GM12878 (cell line): Measurements from ENCODE around the gene ZCCHC3. TPM values are rescaled to one million over a fixed set of nuclear protein-coding genes. Genes with fewer than 3 reads are reported as not detected.

Experiments used
- ATAC-seq: fragments of 200-7000 bp; cut with Tn5 transposase; 3 replicates; pipeline ENCODE4 v1.9.1; 2020; ENCODE audit warnings: mild to moderate bottlenecking, moderate library complexity
- BruUV-seq: library from RNA; stranded (reverse); fragments of 400-500 nt; replicated peaks from 2 replicates; lab custom pipeline; 2021; lab: Mats Ljungman, UMichigan
- CTCF ChIA-PET: fragments of 300-600 bp; sonication (Branson Sonifier 250); formaldehyde crosslinking; extraction: SDS; loops from one replicate; lab custom pipeline; 2021; ENCODE audit warnings: inconsistent platforms; lab: Yijun Ruan, JAX
- POLR2A ChIA-PET: fragments of 350-600 bp; formaldehyde crosslinking; extraction: SDS; loops from one replicate; lab custom pipeline; 2021; ENCODE audit warnings: inconsistent platforms; lab: Charles Lee
- RAD21 ChIA-PET: fragments of 300-600 bp; sonication (Branson Sonifier 250); formaldehyde crosslinking; loops from one replicate; lab custom pipeline; 2023; ENCODE audit warnings: antibody characterized with exemption; ENCODE audit not compliant: unreplicated experiment; lab: Charles Lee
- SMC1A ChIA-PET: fragments of 300-600 bp; sonication (Branson Sonifier 250); formaldehyde crosslinking; loops from one replicate; lab custom pipeline; 2023; ENCODE audit not compliant: unreplicated experiment, uncharacterized antibody; lab: Charles Lee
- DNase-seq: peaks from one replicate; pipeline ENCODE4 v3.0.0-alpha.2; 2011; ENCODE audit warnings: low read depth, low spot score
- FAIRE-seq: peaks from 3 replicates; lab custom pipeline; 2011; peaks lifted over from hg19 to GRCh38; lab: Jason Lieb, UNC
- H2AFZ ChIP-seq: 2 replicates; pipeline ENCODE4 v1.6.0; 2011; ENCODE audit warnings: low read depth, low read length, control low read depth; ENCODE audit not compliant: control insufficient read depth
- H3K27ac ChIP-seq: 2 replicates; pipeline ENCODE4 v1.5.1; 2011; ENCODE audit warnings: control low read depth; ENCODE audit not compliant: control insufficient read depth, insufficient read depth
- H3K27me3 ChIP-seq, 2 experiments: replicated peaks in 1 of 2; 2 replicates each; pipeline versions ENCODE4 v1.6.0 to v1.6.1; 2011; ENCODE audit warnings: low read length in 1 of 2; ENCODE audit not compliant: control insufficient read depth in 2 of 2, insufficient read depth in 2 of 2
- H3K36me3 ChIP-seq, 2 experiments: 2 replicates each; pipeline ENCODE4 v1.5.1; 2011; ENCODE audit warnings: low read length in 1 of 2; ENCODE audit not compliant: control insufficient read depth in 2 of 2, insufficient read depth in 2 of 2
- H3K4me1 ChIP-seq: 2 replicates; pipeline ENCODE4 v1.6.1; 2011; ENCODE audit warnings: mild to moderate bottlenecking, low read length, moderate library complexity, mixed read lengths; ENCODE audit not compliant: control insufficient read depth, insufficient read depth
- H3K4me2 ChIP-seq: 2 replicates; pipeline ENCODE4 v1.6.0; 2011; ENCODE audit warnings: control low read depth; ENCODE audit not compliant: control insufficient read depth, insufficient read depth
- H3K4me3 ChIP-seq: fragments of 200-600 bp; sonication (generic); 2 replicates; pipeline ENCODE4 v1.5.1; 2016
- H3K79me2 ChIP-seq: 2 replicates; pipeline ENCODE4 v1.6.0; 2011; ENCODE audit warnings: low read length; ENCODE audit not compliant: control insufficient read depth, insufficient read depth
- H3K9ac ChIP-seq: 2 replicates; pipeline ENCODE4 v1.8.0; 2011; ENCODE audit warnings: low read length, control low read depth, mixed read lengths; ENCODE audit not compliant: control insufficient read depth, insufficient read depth
- H3K9me3 ChIP-seq: replicated peaks from 3 replicates; pipeline ENCODE4 v1.5.1; 2011; ENCODE audit warnings: mild to moderate bottlenecking, low read length; ENCODE audit not compliant: control insufficient read depth, insufficient read depth
- H4K20me1 ChIP-seq: 2 replicates; pipeline ENCODE4 v1.6.0; 2011; ENCODE audit not compliant: control insufficient read depth, insufficient read depth
- ASH2L ChIP-seq: fragments of 300-600, 200-600 bp; sonication (generic); IDR thresholded peaks from 2 replicates; pipeline ENCODE4 v1.6.1; 2017; ENCODE audit warnings: low read depth, mild to moderate bottlenecking, borderline replicate concordance
- ATF7 ChIP-seq: fragments of 450-650 bp; IDR thresholded peaks from 2 replicates; pipeline ENCODE4 v1.6.1; 2016; ENCODE audit warnings: low read depth, mild to moderate bottlenecking
- BACH1 ChIP-seq: fragments of 450-650 bp; IDR thresholded peaks from 2 replicates; pipeline ENCODE4 v1.6.1; 2017; ENCODE audit warnings: mild to moderate bottlenecking, borderline replicate concordance
- BCL11A ChIP-seq: IDR thresholded peaks from 2 replicates; pipeline ENCODE4 v1.6.1; 2011; ENCODE audit warnings: low read depth, low read length
- CBX5 ChIP-seq: sonication (generic); IDR thresholded peaks from 2 replicates; pipeline ENCODE4 v1.6.1; 2016; ENCODE audit warnings: low read depth, moderate library complexity, mild to moderate bottlenecking, inconsistent platforms
- CEBPB ChIP-seq, 2 experiments: fragments of 150-350 bp in 1 of 2; IDR thresholded peaks; 2 replicates each; pipeline ENCODE4 v1.6.1; 2012 to 2014; ENCODE audit warnings: low read depth in 2 of 2, low read length in 2 of 2, borderline replicate concordance in 1 of 2, inconsistent platforms in 1 of 2
- HDAC6 ChIP-seq: fragments of 200-600 bp; sonication (generic); IDR thresholded peaks from one replicate; pipeline ENCODE4 v1.8.0; 2017; ENCODE audit warnings: antibody characterized with exemption; ENCODE audit not compliant: unreplicated experiment
- RAD21 ChIP-seq: IDR thresholded peaks from 2 replicates; pipeline ENCODE4 v1.6.1; 2011; ENCODE audit warnings: mild to moderate bottlenecking, low read depth, low read length, moderate library complexity; ENCODE audit not compliant: insufficient read depth
- SPI1 ChIP-seq: IDR thresholded peaks from 2 replicates; pipeline ENCODE4 v1.6.1; 2011; ENCODE audit warnings: low read depth, mild to moderate bottlenecking, low read length, moderate library complexity, borderline replicate concordance; ENCODE audit not compliant: insufficient read depth
- STAT1 ChIP-seq: fragments of 450-650 bp; conservative IDR thresholded peaks from 2 replicates; pipeline ENCODE4 v1.6.1; 2014; ENCODE audit warnings: antibody characterized with exemption, mild to moderate bottlenecking
- WRNIP1 ChIP-seq: IDR thresholded peaks from 2 replicates; pipeline ENCODE4 v1.6.1; 2011; ENCODE audit warnings: low read depth, low read length, improper control_type of control experiment, borderline replicate concordance
- ZZZ3 ChIP-seq: IDR thresholded peaks from 2 replicates; pipeline ENCODE4 v1.6.1; 2011; ENCODE audit warnings: low read depth; ENCODE audit not compliant: control insufficient read depth, insufficient read length
- WGBS: methylation state at CpG from one replicate; pipeline ENCODE4 v1.1.6; 2016; ENCODE audit warnings: low lambda C conversion rate; ENCODE audit not compliant: insufficient replicate concordance, insufficient coverage; ENCODE audit errors: missing lambda C conversion rate; 5-methylcytosine and 5-hydroxymethylcytosine counted together
- in situ Hi-C: fragments of 300-500 bp; cut with MboI; formaldehyde crosslinking; loops from 9 replicates; pipeline ENCODE4 v1.14.3; 2018; ENCODE audit warnings: mixed read lengths
- intact Hi-C: fragments of 100-400 bp; cut with micrococcal nuclease; formaldehyde crosslinking; loops from one replicate; pipeline ENCODE4 v1.14.2; 2022; ENCODE audit not compliant: unreplicated experiment
- polyA plus RNA-seq, 11 experiments: library from polyadenylated mRNA; depleted of rRNA in 4 of 11; unstranded in 6 of 11; stranded (reverse) in 5 of 11; fragments of >200 nt; fragmentation: Nextera tagmentation in 4 of 11; fragmentation: Illumina TruSeq in 1 of 11; extraction: Ambion mirVana in 4 of 11; extraction: Trizol in 1 of 11; gene quantifications; 1 replicate in 1 of 11; 2 replicates in 10 of 11; pipeline versions ENCODE4 v1.2.1 to v1.2.3, GENCODE V29; 2011 to 2016; ENCODE audit warnings: inconsistent platforms in 2 of 11, missing spikeins in 2 of 11, low read depth in 1 of 11
- total RNA-seq, 4 experiments: library from RNA; depleted of rRNA in 3 of 4; stranded (reverse); fragments of >200 nt in 3 of 4; fragmentation: Illumina TruSeq in 1 of 4; extraction: Trizol in 1 of 4; gene quantifications; 2 replicates each; pipeline versions ENCODE4 v1.2.1 to v1.2.3, GENCODE V29; 2013 to 2021
- TF ChIP-seq, protein P1 (sequence below): fragments of 450-650 bp; formaldehyde crosslinking; IDR thresholded peaks from 2 replicates; pipeline ENCODE4 v1.5.0; 2022; ENCODE audit warnings: mild to moderate bottlenecking, missing genetic modification characterization
- TF ChIP-seq, protein P2 (sequence below): IDR thresholded peaks from 2 replicates; pipeline ENCODE4 v1.6.1; 2011; ENCODE audit warnings: low read depth, mild to moderate bottlenecking, low read length, moderate library complexity, borderline replicate concordance; ENCODE audit errors: extremely low read depth
- TF ChIP-seq, protein P3 (sequence below): fragments of 450-650 bp; IDR thresholded peaks from 2 replicates; pipeline ENCODE4 v1.6.1; 2017; ENCODE audit warnings: mild to moderate bottlenecking
- TF ChIP-seq, protein P4 (sequence below), 3 experiments: IDR thresholded peaks in 2 of 3; conservative IDR thresholded peaks in 1 of 3; 2 replicates each; pipeline ENCODE4 v1.5.1; 2011; ENCODE audit warnings: low read depth in 3 of 3, low read length in 3 of 3, mild to moderate bottlenecking in 3 of 3, control low read depth in 2 of 3, moderate library complexity in 2 of 3, inconsistent platforms in 1 of 3, mixed read lengths in 1 of 3; ENCODE audit not compliant: control insufficient read depth in 2 of 3, insufficient read depth in 1 of 3; ENCODE audit errors: extremely low read depth in 1 of 3

The ZCCHC3 gene
- total and polyA plus RNA-seq, 10 of the 15 experiments (the other 5 are each of a cell fraction or from before 2014, with no cell fraction given) = 5.3 to 36.1 (median 17.2) TPM

DNA sequence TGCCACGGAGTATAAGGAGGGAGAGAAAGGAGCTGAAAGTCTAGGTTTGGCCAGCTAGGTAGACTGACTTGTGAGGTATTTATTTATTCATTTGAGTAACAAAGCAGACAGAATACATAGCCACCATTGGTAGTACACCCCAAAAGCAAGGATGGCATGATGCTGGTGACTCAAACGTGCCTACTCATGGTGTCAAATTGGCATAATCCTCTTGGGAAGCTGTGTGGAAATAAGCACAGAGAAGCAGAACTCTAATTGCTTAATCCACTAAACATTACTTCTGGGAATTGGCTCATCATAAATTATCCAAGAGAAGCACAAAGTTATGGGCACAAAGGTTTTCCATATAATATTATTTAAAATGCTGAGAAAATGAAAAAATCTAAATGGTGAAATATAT lies 37.4 kb upstream of the ZCCHC3 start:
- CTCF ChIA-PET = no interaction called here
- intact Hi-C loops = no loop called here
- TF ChIP-seq, protein P1, sequence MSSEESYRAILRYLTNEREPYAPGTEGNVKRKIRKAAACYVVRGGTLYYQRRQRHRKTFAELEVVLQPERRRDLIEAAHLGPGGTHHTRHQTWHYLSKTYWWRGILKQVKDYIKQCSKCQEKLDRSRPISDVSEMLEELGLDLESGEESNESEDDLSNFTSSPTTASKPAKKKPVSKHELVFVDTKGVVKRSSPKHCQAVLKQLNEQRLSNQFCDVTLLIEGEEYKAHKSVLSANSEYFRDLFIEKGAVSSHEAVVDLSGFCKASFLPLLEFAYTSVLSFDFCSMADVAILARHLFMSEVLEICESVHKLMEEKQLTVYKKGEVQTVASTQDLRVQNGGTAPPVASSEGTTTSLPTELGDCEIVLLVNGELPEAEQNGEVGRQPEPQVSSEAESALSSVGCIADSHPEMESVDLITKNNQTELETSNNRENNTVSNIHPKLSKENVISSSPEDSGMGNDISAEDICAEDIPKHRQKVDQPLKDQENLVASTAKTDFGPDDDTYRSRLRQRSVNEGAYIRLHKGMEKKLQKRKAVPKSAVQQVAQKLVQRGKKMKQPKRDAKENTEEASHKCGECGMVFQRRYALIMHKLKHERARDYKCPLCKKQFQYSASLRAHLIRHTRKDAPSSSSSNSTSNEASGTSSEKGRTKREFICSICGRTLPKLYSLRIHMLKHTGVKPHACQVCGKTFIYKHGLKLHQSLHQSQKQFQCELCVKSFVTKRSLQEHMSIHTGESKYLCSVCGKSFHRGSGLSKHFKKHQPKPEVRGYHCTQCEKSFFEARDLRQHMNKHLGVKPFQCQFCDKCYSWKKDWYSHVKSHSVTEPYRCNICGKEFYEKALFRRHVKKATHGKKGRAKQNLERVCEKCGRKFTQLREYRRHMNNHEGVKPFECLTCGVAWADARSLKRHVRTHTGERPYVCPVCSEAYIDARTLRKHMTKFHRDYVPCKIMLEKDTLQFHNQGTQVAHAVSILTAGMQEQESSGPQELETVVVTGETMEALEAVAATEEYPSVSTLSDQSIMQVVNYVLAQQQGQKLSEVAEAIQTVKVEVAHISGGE = no peak
- TF ChIP-seq RAD21 = no peak
- TF ChIP-seq BACH1 = no peak
- TF ChIP-seq, protein P2, sequence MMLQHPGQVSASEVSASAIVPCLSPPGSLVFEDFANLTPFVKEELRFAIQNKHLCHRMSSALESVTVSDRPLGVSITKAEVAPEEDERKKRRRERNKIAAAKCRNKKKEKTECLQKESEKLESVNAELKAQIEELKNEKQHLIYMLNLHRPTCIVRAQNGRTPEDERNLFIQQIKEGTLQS = no peak
- no peak for TF ChIP-seq WRNIP1
- TF ChIP-seq SPI1 = no peak
- no peak for TF ChIP-seq HDAC6
- no peak for TF ChIP-seq ZZZ3
- TF ChIP-seq CBX5 = no peak
- no peak for TF ChIP-seq CEBPB (IDR thresholded peaks at IDR 0.05; ENCODE audit: borderline replicate concordance in 1 of 2, low read depth in 2 of 2, low read length in 2 of 2)
- no peak for TF ChIP-seq STAT1
- TF ChIP-seq ASH2L = no peak
- no peak for TF ChIP-seq BCL11A
- TF ChIP-seq ATF7 = no peak
- TF ChIP-seq, protein P3, sequence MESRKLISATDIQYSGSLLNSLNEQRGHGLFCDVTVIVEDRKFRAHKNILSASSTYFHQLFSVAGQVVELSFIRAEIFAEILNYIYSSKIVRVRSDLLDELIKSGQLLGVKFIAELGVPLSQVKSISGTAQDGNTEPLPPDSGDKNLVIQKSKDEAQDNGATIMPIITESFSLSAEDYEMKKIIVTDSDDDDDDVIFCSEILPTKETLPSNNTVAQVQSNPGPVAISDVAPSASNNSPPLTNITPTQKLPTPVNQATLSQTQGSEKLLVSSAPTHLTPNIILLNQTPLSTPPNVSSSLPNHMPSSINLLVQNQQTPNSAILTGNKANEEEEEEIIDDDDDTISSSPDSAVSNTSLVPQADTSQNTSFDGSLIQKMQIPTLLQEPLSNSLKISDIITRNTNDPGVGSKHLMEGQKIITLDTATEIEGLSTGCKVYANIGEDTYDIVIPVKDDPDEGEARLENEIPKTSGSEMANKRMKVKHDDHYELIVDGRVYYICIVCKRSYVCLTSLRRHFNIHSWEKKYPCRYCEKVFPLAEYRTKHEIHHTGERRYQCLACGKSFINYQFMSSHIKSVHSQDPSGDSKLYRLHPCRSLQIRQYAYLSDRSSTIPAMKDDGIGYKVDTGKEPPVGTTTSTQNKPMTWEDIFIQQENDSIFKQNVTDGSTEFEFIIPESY = no peak
- TF ChIP-seq, protein P4, sequence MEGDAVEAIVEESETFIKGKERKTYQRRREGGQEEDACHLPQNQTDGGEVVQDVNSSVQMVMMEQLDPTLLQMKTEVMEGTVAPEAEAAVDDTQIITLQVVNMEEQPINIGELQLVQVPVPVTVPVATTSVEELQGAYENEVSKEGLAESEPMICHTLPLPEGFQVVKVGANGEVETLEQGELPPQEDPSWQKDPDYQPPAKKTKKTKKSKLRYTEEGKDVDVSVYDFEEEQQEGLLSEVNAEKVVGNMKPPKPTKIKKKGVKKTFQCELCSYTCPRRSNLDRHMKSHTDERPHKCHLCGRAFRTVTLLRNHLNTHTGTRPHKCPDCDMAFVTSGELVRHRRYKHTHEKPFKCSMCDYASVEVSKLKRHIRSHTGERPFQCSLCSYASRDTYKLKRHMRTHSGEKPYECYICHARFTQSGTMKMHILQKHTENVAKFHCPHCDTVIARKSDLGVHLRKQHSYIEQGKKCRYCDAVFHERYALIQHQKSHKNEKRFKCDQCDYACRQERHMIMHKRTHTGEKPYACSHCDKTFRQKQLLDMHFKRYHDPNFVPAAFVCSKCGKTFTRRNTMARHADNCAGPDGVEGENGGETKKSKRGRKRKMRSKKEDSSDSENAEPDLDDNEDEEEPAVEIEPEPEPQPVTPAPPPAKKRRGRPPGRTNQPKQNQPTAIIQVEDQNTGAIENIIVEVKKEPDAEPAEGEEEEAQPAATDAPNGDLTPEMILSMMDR (IDR thresholded peaks at IDR 0.05 in 2 of 3, conservative IDR thresholded peaks at IDR 0.05 in 1 of 3; ENCODE audit: control insufficient read depth in 2 of 3, extremely low read depth in 1 of 3, insufficient read depth in 1 of 3, low read depth in 3 of 3, low read length in 3 of 3) = no peak

More for the DNA sequence above, 37.4 kb upstream of the ZCCHC3 start:
- SMC1A ChIA-PET = interaction anchor here (1.8 kb wide), 1 partner anchor 69 kb away, joined by 3 read pairs; no protein-coding TSS in a partner anchor
- Histone ChIP-seq H3K4me3 (no peak overlapping the region), H2AFZ (no peak overlapping the region), H3K9me3 (no peaks in the 10 kb centered on the region), H3K27me3 (no peaks in the 10 kb centered on the region; a peak in 1 of 4 replicates), H3K79me2 (no peaks in the 10 kb centered on the region), H4K20me1 (no peaks in the 10 kb centered on the region), H3K36me3 (no peaks in the 10 kb centered on the region), H3K4me1 (no peaks in the 10 kb centered on the region), H3K9ac (no peak overlapping the region), H3K27ac (no peak overlapping the region), H3K4me2 (no peak overlapping the region)
- no peak for DNase-seq
- POLR2A ChIA-PET = no interaction called here
- RAD21 ChIA-PET = no interaction called here
- ATAC-seq = no peak
- in situ Hi-C loops = no loop called here
- BruUV-seq = no TSS peak
- FAIRE-seq = no peak
- 29% methylated on average over 2 of the region's 2 CpGs for WGBS
